ENCODE measurements around the gene PCED1B.

The PCED1B gene

GRCh38 chr12:47234576-47235141 is 155.2 kb downstream of the PCED1B start:
- no peak for DNase-seq (ENCODE audit: low read depth)

DNA sequence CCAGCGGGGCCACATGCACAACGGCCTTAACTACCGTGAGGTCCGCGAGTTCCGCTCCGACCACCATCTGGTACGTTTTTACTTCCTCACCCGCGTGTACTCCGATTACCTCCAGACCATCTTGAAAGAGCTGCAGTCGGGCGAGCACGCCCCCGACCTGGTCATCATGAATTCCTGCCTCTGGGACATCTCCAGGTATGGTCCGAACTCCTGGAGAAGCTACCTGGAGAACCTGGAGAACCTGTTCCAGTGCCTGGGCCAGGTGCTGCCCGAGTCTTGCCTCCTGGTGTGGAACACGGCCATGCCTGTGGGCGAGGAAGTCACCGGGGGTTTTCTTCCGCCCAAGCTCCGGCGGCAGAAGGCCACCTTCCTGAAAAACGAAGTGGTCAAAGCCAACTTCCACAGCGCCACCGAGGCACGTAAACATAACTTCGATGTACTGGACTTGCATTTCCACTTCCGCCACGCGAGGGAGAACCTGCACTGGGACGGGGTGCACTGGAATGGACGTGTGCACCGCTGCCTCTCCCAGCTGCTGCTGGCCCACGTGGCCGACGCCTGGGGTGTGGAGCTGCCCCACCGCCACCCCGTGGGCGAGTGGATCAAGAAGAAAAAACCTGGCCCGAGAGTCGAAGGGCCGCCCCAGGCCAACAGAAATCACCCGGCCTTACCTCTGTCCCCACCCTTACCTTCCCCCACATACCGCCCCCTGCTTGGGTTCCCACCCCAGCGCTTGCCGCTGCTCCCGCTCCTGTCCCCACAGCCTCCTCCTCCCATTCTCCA is 156.0 kb downstream of the PCED1B start:
- DNase-seq (ENCODE audit: low read depth) = no peak

DNA sequence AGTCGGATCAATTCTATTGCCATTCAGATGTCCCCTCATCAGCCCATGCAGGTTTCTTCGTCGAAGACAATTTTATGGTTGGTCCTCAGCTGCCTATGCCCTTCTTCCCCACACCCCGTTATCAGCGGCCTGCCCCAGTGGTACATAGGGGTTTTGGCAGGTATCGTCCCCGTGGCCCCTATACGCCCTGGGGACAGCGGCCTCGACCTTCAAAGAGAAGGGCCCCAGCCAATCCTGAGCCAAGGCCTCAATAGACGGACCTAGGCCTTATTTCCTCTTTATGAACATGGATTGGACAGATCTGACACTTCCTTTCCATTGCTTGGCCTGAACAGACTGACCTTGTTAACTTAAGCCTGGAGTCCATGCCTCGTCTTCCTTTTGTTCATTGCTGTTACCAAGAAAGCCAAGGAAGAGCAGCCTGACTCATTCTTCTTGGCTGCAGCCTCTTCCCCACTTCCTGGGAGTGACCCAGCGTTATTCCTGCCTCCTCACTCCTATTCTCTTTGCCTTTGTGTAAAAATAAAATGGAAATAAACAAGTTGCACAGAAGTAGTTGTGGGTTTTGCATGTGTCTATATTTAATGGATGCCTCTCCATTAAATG is 156.8 kb downstream of the PCED1B start:
- no peak for DNase-seq (ENCODE audit: low read depth)

DNA sequence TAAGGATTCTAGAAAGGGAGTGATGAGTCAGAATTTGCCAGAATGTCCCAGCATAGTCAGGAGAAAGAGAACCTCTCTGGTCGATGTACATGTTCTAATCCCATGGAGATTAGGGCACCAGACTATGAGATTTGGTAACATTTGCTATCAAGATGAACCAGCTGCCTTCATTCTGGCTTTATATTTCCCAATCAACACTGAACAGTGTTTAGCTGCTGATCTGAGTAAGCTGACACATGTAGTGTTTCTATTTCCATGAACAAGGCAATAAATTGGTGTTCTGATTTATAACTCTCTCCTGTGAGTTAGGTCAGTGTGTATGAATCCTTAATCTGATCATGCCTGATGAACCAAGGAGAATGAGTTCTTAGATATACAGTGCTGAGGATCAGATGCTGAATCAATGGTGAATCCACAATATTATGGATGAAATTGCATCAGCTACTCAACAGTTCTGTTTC is 158.4 kb downstream of the PCED1B start:
- DNase-seq (ENCODE audit: low read depth) = no peak

- no peak for DNase-seq (ENCODE audit: low read depth)
These were observed 159.3 kb downstream of the PCED1B start for GRCh38 chr12:47238669-47239114.

GRCh38 chr12:47242426-47242825 is 163.0 kb downstream of the PCED1B start:
- DNase-seq (ENCODE audit: low read depth) = no peak

DNA sequence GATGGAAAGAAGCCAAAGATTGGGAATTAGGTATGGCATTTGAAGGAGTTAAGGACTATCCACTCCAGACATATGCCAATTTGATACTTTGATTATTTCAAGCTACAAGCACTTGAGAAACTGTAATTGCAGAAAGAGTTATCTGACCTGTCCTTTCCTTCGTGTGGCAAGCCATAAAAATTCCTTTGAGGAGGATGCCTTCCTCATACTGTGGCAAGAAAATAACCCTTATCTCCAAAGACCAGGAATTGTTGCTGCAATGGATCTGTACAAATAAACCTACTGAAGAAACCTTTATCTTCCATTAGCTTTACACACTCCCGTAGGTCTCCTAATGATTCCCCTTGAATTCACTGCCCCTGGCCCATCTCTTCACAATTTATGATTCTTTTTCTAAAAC is 165.4 kb downstream of the PCED1B start:
- no peak for DNase-seq (ENCODE audit: low read depth)

GRCh38 chr12:47245623-47246022 is 166.2 kb downstream of the PCED1B start:
- DNase-seq (ENCODE audit: low read depth) = no peak

DNA sequence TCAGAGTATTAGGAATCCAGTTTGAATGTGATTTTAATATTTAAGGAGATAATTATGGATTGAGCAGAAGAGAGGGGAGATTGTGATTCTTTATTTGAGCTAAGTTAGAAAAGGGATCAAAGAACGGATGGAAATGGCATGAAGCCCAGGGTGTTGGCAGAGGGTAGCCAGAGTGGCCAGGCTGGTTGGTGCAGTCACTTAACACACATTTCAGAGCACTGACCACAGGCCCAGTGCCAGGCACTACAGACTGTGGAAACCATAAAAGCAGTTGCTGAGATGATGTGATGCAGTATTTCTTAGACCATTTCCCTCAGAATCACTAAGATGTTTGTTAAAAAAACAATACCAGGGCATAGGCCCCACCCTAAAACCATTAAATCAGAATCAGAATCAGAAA is 168.0 kb downstream of the PCED1B start:
- no peak for DNase-seq (ENCODE audit: low read depth)

DNA sequence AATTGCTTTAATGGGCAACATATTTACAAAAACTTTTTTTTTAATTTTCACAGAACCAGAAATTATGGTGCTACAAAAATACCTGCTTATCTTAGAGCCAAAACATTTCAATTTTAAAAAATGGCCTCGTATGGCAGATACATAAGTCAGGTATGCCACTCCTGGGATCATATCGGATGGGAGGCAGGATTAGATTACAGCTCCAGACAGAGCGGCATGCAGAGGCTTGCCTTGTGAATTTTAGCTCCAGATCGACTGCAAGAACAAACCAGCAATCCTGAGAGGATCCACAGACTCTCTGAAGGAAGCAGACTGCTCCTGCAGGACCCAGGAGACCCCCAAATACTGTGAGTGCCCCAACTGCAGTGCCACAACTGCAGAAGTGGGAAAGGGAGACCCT is 169.7 kb downstream of the PCED1B start:
- DNase-seq (ENCODE audit: low read depth) = no peak

GRCh38 chr12:47249719-47250357 is 170.4 kb downstream of the PCED1B start:
- DNase-seq (ENCODE audit: low read depth) = no peak

- DNase-seq (ENCODE audit: low read depth) = no peak
These were observed 172.5 kb downstream of the PCED1B start for GRCh38 chr12:47251919-47252318.

DNA sequence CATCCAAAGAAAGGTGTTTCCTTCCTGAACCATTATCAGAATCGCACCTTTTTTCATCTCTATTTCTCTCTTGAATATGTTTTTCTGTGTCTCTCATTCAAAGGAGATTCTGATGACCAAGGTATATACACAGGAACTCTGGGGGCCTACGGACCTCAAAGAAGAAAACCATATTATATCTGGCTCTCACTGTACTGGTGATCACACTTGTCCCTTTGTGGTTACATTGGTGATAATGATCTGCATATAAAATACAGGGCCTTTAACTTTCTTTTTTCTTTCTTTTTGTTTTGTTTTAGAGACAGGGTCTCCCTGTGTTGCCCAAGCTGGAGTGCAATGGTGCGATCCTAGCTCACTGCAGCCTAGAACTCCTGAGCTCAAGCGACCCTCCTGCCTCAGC is 185.5 kb downstream of the PCED1B start:
- DNase-seq (ENCODE audit: low read depth) = no peak

DNA sequence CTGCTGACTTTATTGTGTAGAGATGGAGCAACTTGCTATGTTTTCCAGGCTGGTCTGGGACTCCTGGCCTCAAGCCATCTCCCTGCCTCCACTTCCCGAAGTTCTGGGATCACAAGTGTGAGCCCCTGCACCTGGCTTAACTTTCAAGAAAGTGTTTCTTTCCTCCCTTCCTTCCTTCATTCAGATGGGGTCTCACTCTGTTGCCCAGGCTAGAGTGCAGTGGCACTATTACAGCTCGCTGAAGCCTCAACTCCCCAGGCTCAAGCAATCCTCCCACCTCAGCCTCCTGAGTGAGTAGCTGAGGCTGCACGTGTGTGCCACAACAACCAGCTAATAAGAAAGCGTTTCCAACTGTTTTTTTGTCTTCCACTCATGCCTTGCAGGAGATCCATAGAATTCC is 186.0 kb downstream of the PCED1B start:
- no peak for DNase-seq (ENCODE audit: low read depth)

DNA sequence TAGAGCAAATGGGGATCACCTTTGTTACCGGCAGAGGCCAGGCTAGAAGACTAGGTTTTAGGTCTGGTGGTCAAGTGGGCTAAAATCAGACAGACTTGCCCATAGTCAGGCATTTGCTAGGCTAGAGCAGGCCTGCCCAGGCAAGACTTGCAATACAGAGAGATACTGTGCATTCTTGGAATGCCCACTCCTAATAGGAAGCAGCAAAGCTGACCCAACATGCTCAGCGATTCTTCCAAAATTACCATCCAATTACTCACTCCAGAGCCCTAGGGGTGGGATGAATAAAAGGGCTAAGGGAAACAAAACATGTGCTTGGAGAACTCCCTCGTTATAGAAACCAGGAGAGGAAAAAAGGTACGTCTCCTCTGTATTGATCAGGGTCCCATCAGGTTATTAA is 188.2 kb downstream of the PCED1B start:
- no peak for DNase-seq (ENCODE audit: low read depth)

GRCh38 chr12:47268501-47269454 is 189.4 kb downstream of the PCED1B start:
- DNase-seq (ENCODE audit: low read depth) = no peak

DNA sequence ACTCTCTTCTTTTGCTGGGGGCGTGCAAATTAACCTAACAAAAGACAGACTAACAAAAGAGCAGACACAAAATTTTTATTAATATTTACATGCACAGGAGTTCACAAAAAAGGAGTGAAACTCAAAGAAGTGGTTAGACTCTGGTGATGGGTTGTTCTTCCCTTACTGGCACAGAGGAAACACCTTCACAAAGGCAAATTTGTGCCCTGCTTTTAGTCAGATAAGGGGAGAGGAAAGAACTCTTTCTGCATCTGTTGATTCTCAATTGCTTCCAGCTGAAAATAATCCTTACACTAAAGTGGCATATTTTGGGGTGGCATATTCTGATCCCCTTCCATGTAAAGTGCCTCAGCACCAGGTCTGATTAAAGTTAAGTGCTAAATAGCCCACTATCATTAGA is 190.5 kb downstream of the PCED1B start:
- no peak for DNase-seq (ENCODE audit: low read depth)

DNA sequence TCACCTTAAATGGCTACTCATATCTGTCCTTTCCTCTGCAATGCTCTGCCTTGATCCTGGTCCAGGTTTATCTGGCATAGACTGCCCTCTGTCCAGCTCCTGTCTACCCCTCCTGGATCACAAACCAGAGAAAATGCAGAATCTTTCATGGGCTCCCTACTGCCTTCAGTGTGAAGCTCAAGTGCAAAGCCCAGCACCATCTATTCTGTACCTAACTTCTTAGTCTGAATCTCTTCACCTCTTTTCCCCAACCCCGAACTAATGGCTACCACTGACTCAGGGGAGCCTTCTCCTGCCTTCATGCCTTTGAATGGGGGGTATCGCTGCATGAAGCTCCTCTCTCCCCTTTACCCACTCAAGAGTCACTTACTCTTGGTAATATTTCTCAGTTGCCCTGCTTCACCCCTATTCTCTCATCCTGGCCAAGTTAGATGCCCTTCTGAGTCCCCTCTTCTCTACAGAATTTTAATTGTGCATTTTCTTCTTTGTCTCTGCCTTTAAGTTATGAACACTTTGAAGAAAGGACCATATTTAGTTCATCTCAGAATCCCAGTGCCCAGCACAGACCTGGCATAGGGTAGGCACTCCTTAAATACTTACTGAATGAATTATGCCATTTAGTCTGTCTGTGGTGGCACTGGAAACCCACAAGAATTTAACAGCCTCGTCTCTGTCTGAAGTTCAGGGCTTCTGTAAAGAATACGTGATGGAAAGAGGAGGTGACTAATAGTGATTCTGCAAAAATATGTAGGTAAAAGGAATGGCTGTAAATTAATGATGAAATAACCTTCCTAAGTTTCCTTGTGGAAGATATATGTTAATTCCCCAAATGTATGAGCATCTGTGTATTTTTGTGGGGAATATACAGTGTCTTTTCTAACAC is 191.6 kb downstream of the PCED1B start:
- DNase-seq (ENCODE audit: low read depth) = no peak

- DNase-seq (ENCODE audit: low read depth) = no peak
These were observed 192.4 kb downstream of the PCED1B start for GRCh38 chr12:47271800-47272239.

DNA sequence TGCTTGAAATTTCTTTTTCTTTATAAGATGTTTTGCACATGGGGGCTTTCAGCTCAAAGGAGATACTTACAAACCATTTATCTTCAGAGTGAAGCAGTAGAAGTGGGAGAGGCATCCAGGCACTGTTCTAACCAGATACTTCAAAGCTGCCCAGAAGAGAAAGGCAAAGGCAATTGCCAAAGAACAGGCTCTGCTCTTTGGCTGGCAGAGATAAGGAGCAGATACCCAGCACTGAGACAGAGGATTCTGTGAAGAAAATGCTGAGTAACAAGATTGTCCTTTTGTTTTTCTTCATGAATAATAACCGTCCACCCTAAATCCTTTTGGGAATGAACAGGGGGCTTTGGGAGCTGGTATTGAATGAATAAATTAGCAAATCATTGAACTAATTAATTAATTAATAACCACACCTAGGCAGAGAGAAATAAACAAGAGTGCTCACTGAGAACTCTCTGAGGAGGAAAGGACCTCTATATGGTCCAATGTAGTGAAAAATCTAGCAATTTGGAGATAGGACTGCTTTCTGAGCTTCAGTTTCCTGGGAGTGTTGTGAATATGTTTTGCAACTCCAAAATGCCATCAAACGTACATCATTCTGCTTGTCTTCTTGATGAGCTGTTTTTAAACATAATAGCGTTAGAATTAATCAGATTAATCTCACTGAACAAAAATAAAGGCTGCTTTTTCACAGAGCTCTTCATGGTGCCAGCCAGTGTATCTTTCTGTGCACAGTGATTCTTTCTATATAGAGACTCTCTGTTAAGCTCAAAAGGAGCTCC is 193.2 kb downstream of the PCED1B start:
- DNase-seq (ENCODE audit: low read depth) = no peak

Measured in activated T-cell treated with anti-CD3 and anti-CD28 coated beads for 1 hour (primary cell).